Measurements from ENCODE around the gene RASSF4. TPM values are rescaled to one million over a fixed set of nuclear protein-coding genes. Genes with fewer than 3 reads are reported as not detected.

Gene RASSF4
- total RNA-seq, 1 experiment from 2014 or later = 11.5 TPM

DNA sequence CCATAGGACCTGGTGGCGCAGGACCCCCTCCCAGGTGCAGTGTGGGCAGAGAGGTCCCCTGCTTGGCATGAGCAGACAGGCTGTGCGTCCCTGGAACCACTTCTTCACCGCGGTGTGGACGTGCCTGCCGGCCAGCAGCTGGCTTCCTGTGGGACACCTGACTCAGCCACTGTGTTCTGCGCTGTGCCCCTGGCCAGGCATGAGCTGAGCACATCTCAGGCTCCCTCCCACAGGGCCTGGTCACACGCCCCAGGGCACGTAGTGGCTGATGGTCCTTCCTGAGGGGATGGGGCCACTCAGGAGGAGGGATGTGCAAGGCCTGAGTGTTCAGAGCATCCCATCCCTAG lies 22.5 kb downstream of the RASSF4 start:
- Histone ChIP-seq H2BK120ac (ENCODE audit: low read depth, low read length, poor library complexity, severe bottlenecking) (no peak overlapping the region), H3K56ac (ENCODE audit: insufficient read length, low read depth, low read length) (no peak overlapping the region), H2AFZ (ENCODE audit: low read length) (no peak overlapping the region), H3K23ac (ENCODE audit: insufficient read length, low read depth, low read length) (no peak overlapping the region), H4K5ac (ENCODE audit: insufficient read length, low read depth, low read length) (no peak overlapping the region), H3K9ac (ENCODE audit: extremely low read depth, insufficient read length, low read length) (no peak overlapping the region), H4K91ac (ENCODE audit: insufficient read length, low read depth, low read length) (no peak overlapping the region), H3K27ac (ENCODE audit: insufficient read length, low read depth, low read length) (no peak overlapping the region), H3K79me2 (ENCODE audit: insufficient read depth, low read length) (no peaks in the 10 kb centered on the region), H3K9me3 (ENCODE audit: control insufficient read depth, low read depth, low read length) (no peaks in the 10 kb centered on the region), H2BK5ac (ENCODE audit: insufficient read length, low read length) (no peak overlapping the region), H4K20me1 (ENCODE audit: control insufficient read depth, insufficient read depth, insufficient read length) (no peaks in the 10 kb centered on the region), H2BK12ac (ENCODE audit: insufficient read length, low read depth, low read length) (no peak overlapping the region), H2BK20ac (ENCODE audit: low read depth, low read length, poor library complexity, severe bottlenecking) (no peak overlapping the region), H2BK15ac (ENCODE audit: low read depth, low read length) (no peak overlapping the region), H3T11ph (ENCODE audit: low read length) (no peak overlapping the region), H3K23me2 (ENCODE audit: insufficient read length, low read depth, low read length, poor library complexity, severe bottlenecking) (no peaks in the 10 kb centered on the region), H3K27me3 (ENCODE audit: insufficient read depth, low read length) (no peaks in the 10 kb centered on the region), H4K8ac (replicated peaks; ENCODE audit: insufficient read length, low read depth, low read length) (no peak overlapping the region), H3K18ac (ENCODE audit: insufficient read length, low read depth, low read length) (no peak overlapping the region), H3K79me1 (ENCODE audit: insufficient read depth, low read depth, low read length, poor library complexity, severe bottlenecking) (no peaks in the 10 kb centered on the region), H3K4me2 (ENCODE audit: insufficient read depth, insufficient read length, low read length) (no peak overlapping the region), H3K4ac (ENCODE audit: low read depth, low read length) (no peak overlapping the region), H2AK5ac (ENCODE audit: insufficient read length, low read length) (no peak overlapping the region), H3K14ac (ENCODE audit: insufficient read depth, low read length) (no peak overlapping the region; the same call in 1 of the 2 replicates), H3K4me1 (ENCODE audit: insufficient read depth, low read length) (peaks cover 11% of the 10 kb centered on the region; the same call in 1 of the 2 replicates)
- H3K27me3 Mint-ChIP-seq (ENCODE audit: low read depth) = peaks cover 5% of the 10 kb centered on the region
- no peak overlapping the region for H3K4me3 Mint-ChIP-seq
- no peak for DNase-seq
- no CpG with 5 or more reads among the region's 9 CpGs for WGBS (ENCODE audit: extremely low coverage, insufficient read length, low lambda C conversion rate)
- peaks cover 57 to 62% of the 10 kb centered on the region in 2 experiments for H3K4me1 Mint-ChIP-seq
- H3K36me3 Mint-ChIP-seq (ENCODE audit: insufficient read depth in 1 of 3, low read depth in 3 of 3) = peaks cover 3 to 5% (median 4%) of the 10 kb centered on the region in 3 experiments; a peak in 3 of 7 replicates
- H3K27ac Mint-ChIP-seq = no peak overlapping the region; a peak in 1 of 7 replicates
- TF ChIP-seq, protein P1, sequence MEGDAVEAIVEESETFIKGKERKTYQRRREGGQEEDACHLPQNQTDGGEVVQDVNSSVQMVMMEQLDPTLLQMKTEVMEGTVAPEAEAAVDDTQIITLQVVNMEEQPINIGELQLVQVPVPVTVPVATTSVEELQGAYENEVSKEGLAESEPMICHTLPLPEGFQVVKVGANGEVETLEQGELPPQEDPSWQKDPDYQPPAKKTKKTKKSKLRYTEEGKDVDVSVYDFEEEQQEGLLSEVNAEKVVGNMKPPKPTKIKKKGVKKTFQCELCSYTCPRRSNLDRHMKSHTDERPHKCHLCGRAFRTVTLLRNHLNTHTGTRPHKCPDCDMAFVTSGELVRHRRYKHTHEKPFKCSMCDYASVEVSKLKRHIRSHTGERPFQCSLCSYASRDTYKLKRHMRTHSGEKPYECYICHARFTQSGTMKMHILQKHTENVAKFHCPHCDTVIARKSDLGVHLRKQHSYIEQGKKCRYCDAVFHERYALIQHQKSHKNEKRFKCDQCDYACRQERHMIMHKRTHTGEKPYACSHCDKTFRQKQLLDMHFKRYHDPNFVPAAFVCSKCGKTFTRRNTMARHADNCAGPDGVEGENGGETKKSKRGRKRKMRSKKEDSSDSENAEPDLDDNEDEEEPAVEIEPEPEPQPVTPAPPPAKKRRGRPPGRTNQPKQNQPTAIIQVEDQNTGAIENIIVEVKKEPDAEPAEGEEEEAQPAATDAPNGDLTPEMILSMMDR (conservative IDR thresholded peaks at IDR 0.05) = no peak
- H3K9me3 Mint-ChIP-seq = no peaks in the 10 kb centered on the region
